Activated CD4-positive, CD25-positive, alpha-beta regulatory T cell treated with anti-CD3 and anti-CD28 coated beads, Interleukin-2, amount 50 U/mL, for 72 hours (primary cell): ENCODE results near the gene NLRP6.
"Not testable (repeated sequence)": the region's sequence is repeated elsewhere in the genome, so short reads cannot be mapped to it uniquely, and the experiment has no call there.

ENCODE experiments used
- DNase-seq: peaks from one replicate; pipeline ENCODE4 v3.0.0; 2021

NLRP6 gene

DNA sequence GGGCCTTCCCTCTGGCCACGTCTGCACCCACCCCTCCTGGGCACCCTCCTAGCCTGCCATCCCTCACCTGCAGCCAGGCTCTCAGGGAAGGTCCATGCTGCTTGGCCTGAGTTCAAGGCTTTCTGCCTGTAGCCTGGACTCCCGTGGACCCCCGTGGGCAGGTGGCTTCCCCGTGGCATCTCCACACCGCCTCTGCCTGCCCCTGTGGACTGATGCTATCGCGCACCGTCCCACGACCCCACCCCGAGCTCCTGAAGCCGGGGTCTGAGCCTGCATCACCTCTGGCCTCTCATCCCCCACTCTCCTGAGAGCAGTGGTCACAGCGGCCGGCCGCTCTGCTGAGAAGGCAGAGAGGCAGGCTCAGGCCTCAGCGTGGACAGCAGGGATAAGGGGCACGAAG lies 16.6 kb downstream of the NLRP6 start:
- no peak for DNase-seq

DNA sequence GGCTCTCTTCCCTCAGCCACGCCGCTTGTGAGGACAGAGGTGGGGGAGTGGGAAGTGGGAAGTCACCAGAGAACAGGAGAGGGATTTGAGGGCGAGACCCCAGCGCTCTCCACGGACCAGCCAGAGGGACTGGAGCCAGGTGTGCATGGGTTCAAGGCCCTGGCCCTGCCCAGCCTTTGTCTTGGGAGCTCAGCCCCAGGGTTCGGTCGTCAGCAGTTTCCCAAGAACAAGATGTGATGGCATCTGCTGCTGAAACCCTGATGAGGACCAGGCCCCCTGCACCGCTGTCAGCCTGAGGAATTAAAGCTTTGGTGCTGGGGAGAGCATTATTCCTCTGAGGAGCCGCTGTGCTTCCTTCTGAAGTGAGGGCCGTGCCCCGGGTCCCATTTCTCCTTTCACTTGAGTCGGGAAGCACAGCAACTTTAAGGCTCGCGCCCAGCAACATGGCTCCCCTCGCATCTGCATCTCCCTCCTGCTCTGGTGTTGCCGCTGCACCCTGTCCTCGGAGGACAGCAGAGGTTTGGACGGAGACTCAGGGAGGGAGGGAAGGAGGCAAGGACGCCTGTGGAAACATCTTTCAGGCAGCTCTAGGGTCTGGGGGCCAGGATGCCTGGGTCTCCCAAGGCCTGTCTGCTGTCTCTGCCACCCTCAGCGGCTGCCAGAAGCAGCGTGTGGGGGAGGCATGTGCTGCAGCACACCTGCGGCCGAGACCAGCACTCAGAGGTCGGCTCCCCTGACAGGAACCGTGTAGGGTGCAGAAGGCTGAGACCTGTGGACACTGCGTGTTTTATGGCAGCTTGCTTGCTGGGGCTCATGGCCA lies 17.4 kb downstream of the NLRP6 start:
- no peak for DNase-seq

DNA sequence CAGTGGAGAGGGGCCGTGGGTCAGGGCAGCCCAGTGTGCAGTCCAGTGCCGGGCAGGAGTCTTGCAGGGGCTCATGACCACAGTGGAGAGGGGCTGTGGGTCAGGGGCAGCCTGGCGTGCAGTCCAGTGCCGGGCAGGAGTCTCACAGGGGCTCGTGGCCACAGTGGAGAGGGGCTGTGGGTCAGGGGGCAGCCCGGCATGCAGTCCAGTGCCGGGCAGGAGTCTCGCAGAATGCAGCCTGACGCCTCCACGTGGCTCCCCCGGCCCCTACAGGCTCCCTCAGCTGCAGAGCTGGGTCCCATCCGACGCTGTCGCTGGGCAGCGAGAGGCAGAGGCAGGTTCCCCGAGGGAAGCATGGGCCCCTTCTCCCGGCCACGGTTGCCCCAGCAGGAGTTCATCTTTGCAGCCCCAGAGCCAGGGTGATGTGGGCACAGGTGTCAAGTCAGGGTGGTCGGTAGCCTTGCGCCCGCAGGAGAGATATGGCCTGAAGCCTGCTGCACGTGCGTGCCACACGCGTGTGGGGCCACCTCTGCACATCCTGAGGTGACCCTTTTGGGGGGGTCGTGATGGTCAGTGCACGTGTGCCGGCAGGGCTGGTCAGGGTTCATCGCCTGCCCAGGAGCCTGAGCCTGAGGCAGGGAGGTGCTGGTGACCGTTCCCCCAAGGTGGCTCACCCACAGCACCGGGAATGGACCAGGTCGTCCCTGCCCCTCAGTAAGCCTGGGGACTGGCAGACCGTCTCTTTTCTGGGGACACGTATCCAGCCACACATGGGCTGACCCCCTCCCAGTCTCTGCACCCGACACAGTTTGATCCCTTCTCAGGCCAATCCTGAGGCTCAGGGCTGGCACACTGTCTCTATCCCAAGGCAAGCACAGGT lies 18.2 kb downstream of the NLRP6 start:
- no peak for DNase-seq

DNA sequence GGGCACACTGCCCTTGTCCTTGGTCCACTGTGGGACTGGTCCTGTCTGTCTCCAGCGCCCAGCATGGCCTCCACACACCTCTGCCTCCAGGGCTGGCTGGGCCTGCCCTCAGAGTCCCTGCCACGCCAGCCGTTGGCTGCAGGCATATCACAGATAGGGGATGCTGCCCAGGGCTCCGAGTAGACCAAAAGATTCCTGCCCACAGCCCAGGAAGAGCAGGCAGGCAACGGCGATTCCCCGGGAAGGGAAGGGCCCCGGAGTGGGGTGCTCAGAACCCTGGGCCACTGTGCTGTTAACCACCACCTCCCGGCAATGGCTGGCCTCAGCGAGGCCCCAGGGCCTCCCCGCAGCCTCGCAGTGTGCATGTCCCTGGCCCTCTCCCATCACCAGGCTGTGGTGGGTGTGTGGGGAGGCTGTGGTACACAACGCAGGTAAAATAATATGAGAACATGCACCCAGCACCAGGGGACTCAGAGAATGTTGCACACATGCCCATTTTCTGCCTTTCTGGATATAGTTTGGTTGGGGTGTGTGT lies 18.9 kb downstream of the NLRP6 start:
- DNase-seq = peak; percentile 33

DNA sequence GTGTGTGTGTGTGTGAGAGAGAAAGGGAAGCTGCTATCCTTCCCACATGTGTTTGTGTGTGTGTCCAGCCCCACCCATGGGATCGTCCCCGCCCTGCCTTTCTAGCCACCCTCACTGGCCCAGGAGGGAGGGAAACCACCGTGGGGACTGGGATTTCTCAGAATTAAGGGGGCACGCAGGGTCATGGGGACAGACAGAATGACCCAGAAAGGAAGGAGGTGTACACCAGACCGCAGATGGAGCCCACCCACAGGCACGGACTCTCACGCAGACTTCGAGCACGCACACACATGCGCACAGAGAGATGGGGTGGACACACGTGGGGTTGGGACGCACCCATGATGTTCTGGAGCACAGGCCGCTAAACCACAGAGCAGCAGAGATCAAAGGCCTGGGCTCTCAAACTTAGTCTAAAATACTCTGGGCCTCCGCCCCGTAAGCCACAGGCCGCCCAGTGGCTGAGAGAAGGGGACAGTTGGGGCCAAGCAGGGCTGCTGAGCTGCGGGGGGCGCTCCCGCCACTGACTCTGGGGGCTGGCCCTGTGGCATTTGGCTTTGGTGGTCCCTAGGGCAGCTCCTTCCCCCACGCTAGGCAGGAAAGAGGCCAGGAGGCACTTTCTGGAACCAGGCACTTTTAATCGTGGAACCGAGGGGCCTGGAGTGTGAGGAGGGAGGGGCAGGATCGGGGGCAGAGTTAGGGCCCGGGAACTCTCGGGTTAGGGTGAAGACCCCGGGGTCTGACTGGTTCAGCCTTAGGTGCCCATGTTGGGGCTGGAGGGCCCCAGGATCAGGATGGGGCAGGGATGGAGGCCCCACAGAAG lies 19.6 kb downstream of the NLRP6 start:
- peak; percentile 56 for DNase-seq

DNA sequence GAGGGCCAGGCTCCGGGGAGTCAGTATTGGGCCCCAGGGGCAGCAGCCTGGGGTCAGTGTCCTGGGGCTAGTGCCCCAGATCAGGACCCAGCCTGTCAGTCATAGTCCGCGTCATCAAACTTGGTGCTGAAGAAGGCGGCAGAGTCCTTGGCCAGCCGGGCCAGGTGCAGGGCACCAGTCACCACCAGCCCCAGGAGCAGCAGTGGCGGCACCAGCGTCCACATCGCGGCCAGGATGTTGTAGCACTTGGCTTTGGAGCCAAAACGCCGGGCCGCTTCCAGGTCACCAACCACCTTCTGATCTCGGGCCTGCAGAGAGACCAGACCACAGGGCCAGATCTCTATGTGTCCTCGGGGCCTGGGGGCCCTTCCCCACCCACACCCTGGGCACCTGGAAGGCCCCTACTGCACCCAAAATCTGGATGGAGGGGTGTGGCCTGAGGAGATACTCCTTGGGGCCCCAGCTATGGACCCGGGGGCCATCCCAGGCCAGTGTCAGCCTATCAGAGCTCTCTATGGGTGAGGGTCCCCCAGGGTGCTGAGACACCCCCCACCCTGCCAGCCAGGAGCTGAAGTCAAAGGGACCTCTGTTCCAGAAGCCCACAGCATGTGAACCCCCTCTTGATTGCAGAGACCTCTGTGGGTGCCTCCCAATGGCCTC lies 20.3 kb downstream of the NLRP6 start:
- DNase-seq = peak; percentile 32

DNA sequence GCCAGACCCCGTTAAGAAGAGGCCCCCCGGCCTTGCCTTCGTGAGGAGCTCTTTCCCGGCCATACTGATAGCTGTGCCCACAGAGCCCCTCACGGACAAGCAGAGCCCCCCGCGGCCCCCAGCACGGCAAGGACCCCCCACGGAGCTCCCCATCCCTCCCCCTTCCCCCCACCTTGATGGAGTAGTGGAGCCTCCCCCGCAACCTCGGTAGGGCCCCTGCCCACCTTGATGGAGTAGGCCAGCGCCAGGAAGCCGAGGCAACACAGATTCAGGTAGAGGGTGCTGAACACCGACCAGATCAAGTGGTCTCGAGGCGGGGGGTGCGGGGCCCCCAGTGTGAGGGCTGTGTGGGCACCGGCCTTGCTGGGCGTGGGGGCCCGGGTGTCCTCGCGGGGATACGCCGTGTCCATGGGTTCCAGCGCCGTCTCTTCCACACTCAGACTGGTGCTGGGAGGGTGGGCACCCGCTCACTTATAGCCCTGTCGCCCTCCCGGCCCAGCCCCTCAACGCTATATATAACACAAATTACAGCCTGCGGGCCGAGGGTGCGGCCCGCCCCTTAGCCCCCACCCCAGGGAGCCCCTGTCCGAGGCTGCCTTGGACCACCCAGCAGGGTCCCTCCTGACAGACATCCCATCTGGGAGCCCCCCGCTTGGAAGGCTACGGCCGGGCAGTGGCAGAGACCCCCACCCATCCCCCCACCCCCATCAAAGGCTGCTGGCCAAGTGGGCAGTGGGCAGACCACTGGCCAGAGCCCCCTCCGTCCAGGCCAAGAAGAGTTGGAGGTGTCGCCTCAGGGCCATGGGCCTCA lies 21.1 kb downstream of the NLRP6 start, which contains the start of gene IFITM5:
Gene IFITM5 (minus strand): TSS at position 446 of the 811 bp plus-strand sequence. CDS start 36 bp downstream, at position 410.
- DNase-seq = no peak

DNA sequence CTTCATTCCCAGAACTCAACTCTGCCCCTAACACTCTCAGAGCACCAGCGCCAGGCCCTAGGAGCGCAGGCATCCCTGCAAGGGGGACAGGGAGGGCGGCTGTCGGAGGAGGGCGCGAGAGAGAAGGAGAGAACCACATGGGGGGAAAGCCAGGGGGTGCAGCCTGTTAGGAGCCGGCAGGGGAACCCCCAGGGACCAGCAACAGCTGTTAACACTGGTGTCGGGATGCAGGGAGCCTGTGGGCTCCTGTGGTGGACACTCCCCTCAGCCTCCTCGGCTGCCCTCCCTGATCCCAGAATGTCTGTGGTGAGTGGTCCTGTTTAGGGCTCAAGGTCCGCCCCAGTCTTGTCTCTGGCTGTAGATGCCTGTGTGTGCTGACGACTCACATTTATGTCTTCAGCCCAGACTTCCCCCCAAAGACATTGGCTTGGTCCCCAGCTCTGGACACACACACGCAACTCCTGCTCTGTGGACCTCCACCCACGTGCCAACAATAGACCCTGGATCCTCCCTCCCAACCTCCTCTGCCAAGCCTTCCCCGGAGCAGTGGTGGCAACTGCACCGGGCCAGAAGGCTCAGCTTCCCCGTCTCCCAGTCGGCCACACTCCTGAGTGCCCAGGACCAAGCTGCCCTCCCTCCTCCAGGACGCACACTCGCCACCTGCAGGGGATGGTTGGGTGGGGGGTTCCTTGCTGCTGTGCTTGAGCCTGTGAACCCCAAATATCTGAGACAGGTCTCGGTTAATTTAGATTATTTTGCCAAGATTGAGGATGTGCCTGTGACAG lies 21.9 kb downstream of the NLRP6 start:
- DNase-seq = no peak

DNA sequence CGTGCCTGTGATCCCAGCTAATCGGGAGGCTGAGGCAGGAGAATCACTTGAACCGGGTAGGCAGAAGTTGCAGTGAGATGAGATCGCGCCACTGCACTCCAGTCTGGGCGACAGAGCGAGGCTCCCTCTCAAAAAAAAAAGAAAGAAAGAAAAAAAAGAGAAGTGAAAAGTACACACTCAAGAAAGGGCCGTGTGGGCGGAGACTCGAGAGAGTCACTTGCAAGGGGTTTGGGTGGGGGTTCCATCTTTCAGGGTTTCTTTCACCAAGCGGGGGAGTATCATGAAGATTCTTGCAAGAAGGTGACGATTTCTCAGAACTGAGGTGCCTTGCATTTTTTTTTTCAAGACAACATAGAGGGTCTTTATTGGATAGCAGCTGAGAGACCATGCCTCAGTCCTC lies 25.2 kb downstream of the NLRP6 start:
- DNase-seq = no peak

DNA sequence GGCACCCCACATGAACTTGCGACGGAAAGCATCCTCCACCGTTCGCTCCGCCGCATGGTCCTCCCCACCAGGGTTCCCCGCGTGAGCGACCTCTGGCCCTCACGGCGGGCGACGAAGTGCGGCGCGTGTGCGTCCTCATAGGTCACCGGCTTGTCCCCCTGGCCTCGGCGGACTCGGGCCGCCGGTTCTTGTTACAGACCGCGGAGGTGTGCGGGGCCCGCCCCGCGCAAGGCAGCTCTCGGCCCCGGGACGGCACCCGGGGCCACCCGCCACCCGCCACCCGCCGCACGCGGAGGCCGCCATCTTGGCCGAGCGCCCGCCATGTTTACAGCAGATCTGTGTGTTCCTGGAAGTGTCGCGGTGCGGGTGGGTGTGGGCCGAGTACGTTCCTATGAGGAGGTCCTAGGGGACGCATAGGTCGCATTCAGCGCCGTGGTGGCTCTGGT lies 25.9 kb downstream of the NLRP6 start:
- DNase-seq = no peak

DNA sequence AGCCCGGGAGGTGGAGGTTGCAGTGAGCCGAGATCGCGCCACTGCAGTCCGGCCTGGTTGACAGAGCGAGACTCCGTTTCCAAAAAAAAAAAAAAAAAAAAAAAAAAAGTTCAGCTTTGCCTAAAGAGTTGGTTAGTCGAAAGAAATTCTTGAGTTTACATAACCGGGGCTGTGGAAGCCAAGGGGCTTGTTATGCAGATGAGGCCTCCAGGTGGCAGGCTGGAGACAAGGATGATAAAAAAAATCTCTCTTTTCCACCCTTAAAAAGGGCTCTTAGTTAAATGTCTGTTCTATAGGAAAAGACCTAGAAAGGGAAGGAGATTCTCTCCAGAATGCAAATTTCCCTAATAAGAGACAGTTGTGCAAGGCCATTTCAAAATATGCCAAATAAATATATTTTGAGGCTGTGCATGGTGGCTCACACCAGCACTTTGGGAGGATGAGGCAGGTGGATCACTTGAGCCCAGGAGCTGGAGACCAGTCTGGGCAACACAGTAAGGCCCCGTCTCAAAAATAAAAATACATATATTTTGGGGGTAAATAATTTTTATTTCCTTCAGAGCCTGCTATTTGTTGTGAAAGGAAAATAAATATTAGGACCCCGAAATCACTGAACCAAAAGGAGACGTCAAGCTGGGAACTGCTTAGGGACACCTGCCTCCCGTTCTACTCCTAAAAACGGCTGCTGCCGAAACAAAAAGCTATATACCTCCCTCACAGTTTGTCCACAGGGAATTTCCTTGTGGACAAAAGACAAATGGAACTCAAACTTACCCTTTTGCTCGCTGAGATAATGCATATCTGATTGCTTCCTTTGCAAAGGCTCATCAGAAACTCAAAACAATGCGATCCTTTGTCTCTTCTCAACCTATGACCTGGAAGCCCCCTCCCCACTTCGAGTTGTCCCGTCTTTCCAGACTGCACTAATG lies 27.0 kb downstream of the NLRP6 start:
- DNase-seq = no peak

DNA sequence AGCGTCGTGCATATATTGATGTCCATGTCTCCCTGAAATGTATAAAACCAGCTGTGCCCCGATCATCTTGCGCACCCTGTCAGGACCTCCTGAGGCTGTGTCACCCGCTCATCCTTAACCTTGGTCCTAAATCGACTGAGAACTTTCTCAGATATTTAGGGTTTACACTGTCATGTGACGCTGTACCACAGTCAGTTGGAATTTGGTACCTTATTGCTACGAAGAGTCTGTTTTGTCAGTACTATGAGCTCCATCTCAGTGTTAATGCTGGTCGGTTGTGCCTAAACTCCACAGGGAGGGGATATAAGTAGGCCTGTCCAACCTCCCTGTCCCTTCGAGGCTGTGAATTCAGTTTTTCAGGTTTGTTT lies 27.6 kb downstream of the NLRP6 start:
- DNase-seq = no peak

DNA sequence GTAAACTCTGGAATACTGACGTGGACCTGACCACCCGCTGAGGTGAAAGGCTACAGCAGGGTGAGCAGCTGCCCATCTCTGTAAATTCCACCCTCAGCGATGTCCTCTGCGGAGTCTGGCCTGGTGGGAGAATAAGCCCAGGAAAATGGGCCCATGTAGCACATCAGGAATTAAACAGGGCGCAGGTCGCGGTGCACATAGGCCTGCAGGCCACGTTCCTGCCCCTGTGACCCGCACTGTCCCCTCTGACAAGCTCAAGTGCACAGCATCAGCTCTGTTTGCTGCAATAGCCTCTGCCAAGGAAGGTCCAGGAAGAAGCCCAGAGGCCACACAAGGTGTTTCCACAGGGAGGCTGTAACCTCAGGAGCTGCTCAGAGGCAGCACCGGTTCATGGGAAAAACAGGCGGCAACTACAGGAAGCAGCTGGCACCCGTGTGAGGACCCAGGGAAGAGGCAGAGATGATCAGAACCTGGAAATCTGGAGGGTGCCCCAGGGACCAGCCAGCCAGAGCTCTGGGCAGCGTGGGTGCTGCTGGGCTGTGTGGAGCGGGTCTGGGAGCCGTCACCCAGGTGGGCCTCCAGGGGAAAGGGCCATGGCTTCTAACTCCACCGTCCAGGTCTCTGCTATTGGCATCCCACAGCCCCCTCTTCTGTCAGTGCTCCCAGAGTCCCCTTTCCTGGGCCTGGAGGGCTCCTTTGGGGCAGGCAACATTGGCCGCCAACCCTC lies 28.6 kb downstream of the NLRP6 start:
- DNase-seq = no peak

DNA sequence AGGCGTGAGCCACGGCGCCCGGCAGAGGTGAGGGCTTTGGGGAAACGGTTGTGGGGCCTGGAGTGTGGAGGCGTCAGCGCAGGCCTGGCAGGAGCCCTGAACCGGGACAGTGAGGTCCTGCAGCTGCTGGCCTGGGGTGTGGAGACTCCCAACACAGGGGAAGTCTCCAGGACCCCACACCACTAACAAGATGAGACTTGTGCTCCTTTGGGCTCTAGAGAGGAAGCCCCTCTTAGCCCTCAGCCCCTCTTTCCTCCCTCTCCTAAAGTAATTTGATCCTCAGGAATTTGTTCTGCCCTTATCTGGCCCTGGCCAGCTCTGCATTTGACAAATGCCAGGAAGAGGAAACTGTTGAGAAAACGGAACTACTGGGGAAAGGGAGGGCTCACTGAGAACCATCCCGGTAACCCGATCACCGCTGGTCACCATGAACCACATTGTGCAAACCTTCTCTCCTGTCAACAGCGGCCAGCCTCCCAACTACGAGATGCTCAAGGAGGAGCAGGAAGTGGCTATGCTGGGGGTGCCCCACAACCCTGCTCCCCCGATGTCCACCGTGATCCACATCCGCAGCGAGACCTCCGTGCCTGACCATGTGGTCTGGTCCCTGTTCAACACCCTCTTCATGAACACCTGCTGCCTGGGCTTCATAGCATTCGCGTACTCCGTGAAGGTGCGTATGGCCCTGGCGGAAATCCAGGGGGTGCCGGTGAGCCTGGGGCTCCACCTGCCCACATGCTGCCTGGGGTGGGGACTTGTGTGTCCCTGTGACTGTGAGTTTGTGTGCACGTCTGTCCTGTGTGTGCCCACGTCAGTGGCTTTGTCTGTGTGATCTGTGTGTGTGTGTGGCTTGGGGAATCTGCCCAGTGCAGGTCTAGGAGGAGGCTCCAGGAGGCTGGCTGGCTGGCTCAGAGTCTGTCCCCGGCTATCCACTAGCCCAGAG lies 29.8 kb downstream of the NLRP6 start, which contains the start of gene IFITM2:
Gene IFITM2 (plus strand): TSS at position 51 of the 943 bp plus-strand sequence. CDS start 377 bp downstream, at position 428.
- not testable (repeated sequence) for DNase-seq

DNA sequence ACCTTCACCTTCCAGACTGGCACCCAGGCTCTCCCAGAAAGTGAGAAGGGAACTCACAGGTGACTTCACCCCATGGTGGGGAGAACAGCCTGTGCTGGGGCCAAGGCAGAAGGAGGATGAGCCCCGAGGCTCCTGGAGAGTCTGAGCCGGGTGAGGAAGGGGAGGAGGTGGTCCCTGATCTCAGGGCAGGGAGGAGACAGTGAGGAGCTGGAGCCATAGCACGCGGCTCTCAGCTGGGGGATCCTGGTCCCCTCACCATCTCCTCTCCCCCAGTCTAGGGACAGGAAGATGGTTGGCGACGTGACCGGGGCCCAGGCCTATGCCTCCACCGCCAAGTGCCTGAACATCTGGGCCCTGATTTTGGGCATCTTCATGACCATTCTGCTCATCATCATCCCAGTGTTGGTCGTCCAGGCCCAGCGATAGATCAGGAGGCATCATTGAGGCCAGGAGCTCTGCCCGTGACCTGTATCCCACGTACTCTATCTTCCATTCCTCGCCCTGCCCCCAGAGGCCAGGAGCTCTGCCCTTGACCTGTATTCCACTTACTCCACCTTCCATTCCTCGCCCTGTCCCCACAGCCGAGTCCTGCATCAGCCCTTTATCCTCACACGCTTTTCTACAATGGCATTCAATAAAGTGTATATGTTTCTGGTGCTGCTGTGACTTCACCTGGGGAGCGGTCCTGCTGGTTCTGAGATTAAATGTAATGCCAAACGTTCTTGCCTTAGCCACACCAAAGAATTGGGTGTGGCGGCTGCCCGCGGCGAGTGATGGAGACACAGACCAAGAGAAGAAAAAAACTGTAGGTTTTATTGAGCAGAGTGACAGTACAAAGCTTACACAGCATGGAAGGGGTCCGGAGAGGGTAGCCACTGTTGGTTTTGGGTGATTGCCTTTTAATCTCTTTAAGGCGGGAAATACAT lies 30.8 kb downstream of the NLRP6 start:
- not testable (repeated sequence) for DNase-seq

DNA sequence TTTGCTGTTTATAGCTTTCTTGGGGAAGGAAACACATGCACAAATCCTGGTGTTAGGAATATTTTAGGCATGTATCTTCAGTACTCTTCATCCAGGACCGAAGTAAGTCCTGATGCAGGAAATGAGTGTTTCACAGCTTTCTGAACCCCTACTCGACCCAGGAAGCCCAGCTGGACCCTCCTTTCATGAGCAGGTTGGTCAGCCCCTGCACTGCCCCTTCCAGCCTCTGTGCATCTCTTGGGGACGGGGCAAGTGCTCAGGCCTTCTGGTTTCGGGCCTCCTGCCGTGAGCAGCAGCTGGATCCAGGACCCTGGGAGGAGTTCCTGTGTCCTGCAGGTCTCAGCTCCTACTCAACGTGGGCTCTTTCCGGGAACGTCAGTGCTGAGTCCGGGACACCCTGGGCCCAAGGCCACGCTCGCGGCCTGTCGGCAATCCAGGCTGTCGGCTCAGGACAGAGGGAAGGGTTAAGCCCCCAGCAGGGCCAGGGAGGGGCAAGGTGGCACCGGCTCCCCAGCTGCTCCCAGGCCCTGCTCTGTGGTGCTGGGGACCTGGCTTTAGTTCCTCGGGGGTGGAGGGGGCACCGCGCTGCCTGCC lies 31.9 kb downstream of the NLRP6 start:
- DNase-seq = not testable (repeated sequence)
